DOHH2 (cell line): ENCODE measurements around the gene CARMIL1.

Source experiments
- EZH2phosphoT487 ChIP-seq: fragments of 200-600 bp; sonication (generic); IDR thresholded peaks from 2 replicates; pipeline ENCODE4 v1.6.1; 2017; ENCODE audit warnings: borderline replicate concordance, mild to moderate bottlenecking, antibody characterized with exemption, low read length, moderate library complexity, mixed read lengths
- TF ChIP-seq, protein P1 (sequence below): fragments of 200-600 bp; sonication (generic); IDR thresholded peaks from one replicate; pipeline ENCODE4 v1.5.1; 2014; ENCODE audit warnings: antibody characterized with exemption, mild to moderate bottlenecking, low read depth, low read length; ENCODE audit not compliant: poor library complexity, severe bottlenecking

DNA sequence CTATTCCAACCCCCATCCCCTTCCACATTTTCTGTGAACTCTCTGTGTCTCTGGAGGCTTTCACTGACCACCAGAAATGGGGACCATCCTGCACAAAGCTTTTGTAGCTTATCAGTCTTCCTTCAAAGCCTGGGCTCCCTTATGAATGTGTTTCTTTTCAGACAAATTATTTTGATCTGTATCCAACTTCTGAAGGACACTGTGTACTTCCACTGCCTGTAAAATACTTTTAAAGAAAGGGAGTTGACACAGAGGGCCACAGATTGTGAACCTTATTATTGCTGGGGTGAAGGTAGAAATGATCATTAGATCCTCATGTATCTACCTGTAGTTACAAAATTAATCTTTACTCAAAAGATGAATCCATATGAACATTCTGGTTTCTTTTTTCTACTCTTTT lies 135.6 kb downstream of the CARMIL1 start:
- TF ChIP-seq, protein P1, sequence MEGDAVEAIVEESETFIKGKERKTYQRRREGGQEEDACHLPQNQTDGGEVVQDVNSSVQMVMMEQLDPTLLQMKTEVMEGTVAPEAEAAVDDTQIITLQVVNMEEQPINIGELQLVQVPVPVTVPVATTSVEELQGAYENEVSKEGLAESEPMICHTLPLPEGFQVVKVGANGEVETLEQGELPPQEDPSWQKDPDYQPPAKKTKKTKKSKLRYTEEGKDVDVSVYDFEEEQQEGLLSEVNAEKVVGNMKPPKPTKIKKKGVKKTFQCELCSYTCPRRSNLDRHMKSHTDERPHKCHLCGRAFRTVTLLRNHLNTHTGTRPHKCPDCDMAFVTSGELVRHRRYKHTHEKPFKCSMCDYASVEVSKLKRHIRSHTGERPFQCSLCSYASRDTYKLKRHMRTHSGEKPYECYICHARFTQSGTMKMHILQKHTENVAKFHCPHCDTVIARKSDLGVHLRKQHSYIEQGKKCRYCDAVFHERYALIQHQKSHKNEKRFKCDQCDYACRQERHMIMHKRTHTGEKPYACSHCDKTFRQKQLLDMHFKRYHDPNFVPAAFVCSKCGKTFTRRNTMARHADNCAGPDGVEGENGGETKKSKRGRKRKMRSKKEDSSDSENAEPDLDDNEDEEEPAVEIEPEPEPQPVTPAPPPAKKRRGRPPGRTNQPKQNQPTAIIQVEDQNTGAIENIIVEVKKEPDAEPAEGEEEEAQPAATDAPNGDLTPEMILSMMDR = no peak
- no peak for TF ChIP-seq EZH2phosphoT487
